Measurements from ENCODE around the gene PRKG1. TPM values are rescaled to one million over a fixed set of nuclear protein-coding genes. Genes with fewer than 3 reads are reported as not detected.
A peak's percentile ranks its signal among the peaks of the same experiment; 100 is the strongest.

Gene PRKG1
- total RNA-seq, 1 donor from 2014 or later, result 17.9 TPM

DNA sequence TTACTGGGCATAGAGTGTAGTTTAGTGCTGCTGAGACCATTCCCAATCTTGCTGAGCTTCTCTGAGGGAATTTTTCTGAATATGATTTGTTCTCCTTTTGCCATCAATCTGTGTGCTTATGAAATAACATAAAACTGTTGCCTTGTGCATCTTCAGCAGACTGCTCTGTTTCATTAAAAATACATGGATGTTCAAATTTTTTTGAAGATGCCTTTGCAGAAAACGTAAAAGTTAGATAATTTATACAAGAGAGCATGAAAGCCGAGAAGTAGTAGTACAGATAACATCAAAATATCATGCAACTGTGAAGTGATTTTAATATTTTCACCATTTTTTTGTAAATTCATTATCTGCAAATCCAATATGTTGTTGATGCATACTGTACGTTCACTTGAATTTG is 799.8 kb downstream of the PRKG1 start:
- no peak overlapping the region for H3K4me3 ChIP-seq
- intact Hi-C loops (cut with DNase I), result no loop called here
- no peaks in the 10 kb centered on the region for H3K27me3 ChIP-seq
- H3K4me1 ChIP-seq, result peaks cover 8% of the 10 kb centered on the region
- H3K27ac ChIP-seq, result no peak overlapping the region
- TF ChIP-seq POLR2AphosphoS5 (IDR thresholded peaks at IDR 0.05; ENCODE audit: insufficient read depth in 1 of 2, low read depth in 1 of 2), result no peak
- TF ChIP-seq POLR2A (IDR thresholded peaks at IDR 0.05), result no peak
- TF ChIP-seq, protein P1, sequence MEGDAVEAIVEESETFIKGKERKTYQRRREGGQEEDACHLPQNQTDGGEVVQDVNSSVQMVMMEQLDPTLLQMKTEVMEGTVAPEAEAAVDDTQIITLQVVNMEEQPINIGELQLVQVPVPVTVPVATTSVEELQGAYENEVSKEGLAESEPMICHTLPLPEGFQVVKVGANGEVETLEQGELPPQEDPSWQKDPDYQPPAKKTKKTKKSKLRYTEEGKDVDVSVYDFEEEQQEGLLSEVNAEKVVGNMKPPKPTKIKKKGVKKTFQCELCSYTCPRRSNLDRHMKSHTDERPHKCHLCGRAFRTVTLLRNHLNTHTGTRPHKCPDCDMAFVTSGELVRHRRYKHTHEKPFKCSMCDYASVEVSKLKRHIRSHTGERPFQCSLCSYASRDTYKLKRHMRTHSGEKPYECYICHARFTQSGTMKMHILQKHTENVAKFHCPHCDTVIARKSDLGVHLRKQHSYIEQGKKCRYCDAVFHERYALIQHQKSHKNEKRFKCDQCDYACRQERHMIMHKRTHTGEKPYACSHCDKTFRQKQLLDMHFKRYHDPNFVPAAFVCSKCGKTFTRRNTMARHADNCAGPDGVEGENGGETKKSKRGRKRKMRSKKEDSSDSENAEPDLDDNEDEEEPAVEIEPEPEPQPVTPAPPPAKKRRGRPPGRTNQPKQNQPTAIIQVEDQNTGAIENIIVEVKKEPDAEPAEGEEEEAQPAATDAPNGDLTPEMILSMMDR (IDR thresholded peaks at IDR 0.05), result no peak
- no peaks in the 10 kb centered on the region for H3K9me3 ChIP-seq
- no peak for DNase-seq (ENCODE audit: extremely low spot score in 2 of 2)
- H3K36me3 ChIP-seq, result no peaks in the 10 kb centered on the region

DNA sequence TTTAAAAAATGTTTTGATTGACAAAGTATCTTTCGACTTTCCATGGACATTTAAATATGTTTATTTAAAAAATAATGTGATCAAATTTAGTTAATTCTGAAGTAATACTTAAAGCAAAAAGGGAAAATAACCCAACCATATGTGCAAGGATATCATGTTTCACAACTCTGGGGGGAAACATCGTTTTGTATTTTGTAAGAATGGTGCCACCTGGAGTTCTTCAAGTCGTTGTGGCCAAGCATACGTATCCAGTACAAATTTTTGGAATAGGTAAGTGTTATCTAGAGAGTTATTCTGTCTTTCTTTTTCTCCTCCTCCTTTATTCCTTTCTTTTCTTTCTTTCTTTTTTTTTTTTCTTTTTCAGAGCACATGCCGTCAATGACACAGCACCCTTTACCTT is 801.3 kb downstream of the PRKG1 start:
- Histone ChIP-seq H3K9me3 (no peaks in the 10 kb centered on the region), H3K4me1 (peaks cover 16% of the 10 kb centered on the region), H3K36me3 (no peaks in the 10 kb centered on the region), H3K27ac (no peak overlapping the region), H3K27me3 (no peaks in the 10 kb centered on the region), H3K4me3 (no peak overlapping the region)
- no peak for DNase-seq (ENCODE audit: extremely low spot score in 2 of 2)
- TF ChIP-seq, protein P1 (IDR thresholded peaks at IDR 0.05), result no peak
- no peak for TF ChIP-seq POLR2A (IDR thresholded peaks at IDR 0.05)
- TF ChIP-seq POLR2AphosphoS5 (IDR thresholded peaks at IDR 0.05; ENCODE audit: insufficient read depth in 1 of 2, low read depth in 1 of 2), result no peak
- intact Hi-C loops (cut with DNase I), result no loop called here

DNA sequence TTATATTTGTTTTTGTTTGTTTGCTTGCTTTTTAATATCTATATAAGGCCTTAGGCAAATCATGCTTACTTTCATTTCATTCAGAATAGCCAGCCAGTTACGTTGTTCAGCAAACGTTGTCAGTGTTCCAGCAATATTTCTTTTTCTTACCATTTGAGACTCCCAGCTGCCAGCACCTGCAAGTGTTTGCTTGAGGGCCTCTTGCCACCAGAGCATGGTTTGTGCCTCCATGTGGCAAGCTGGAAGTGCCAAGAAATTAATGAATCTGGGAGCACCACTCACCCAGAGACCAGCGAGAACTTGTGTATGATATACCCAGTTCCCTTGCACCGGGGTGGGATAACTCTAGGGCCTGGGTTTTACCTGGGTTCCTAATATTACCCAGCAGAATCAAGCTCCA is 802.2 kb downstream of the PRKG1 start:
- peaks cover 16% of the 10 kb centered on the region for H3K4me1 ChIP-seq
- TF ChIP-seq POLR2AphosphoS5 (IDR thresholded peaks at IDR 0.05; ENCODE audit: insufficient read depth in 1 of 2, low read depth in 1 of 2) (no peak), POLR2A (IDR thresholded peaks at IDR 0.05) (no peak)
- TF ChIP-seq, protein P1 (IDR thresholded peaks at IDR 0.05), result no peak
- no peak overlapping the region for H3K4me3 ChIP-seq
- no peaks in the 10 kb centered on the region for H3K27me3 ChIP-seq
- intact Hi-C loops (cut with DNase I), result no loop called here
- H3K9me3 ChIP-seq, result no peaks in the 10 kb centered on the region
- H3K27ac ChIP-seq, result no peak overlapping the region
- H3K36me3 ChIP-seq, result no peaks in the 10 kb centered on the region
- DNase-seq (ENCODE audit: extremely low spot score in 2 of 2), result no peak

DNA sequence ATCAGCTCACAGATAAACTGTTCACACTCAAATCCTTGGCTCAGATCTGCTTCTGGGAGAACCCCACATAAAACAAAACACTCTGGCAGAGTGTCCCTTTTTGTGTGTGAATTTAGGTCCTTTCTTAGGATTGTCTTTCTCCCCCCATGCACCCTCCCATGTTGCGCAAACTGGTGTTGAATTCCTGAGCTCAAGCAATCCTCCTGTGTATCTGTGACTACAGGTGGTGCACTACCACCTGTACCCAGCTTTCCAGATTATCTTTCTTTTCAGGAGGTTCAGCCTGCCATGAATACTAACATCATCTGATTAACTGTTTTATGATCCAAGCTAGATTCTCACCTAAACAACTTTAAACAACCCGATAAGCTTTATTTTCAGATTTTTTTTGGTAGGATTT is 802.7 kb downstream of the PRKG1 start:
- no peak for TF ChIP-seq POLR2AphosphoS5 (IDR thresholded peaks at IDR 0.05; ENCODE audit: insufficient read depth in 1 of 2, low read depth in 1 of 2)
- peaks cover 16% of the 10 kb centered on the region for H3K4me1 ChIP-seq
- no peaks in the 10 kb centered on the region for H3K9me3 ChIP-seq
- intact Hi-C loops (cut with DNase I), result no loop called here
- H3K36me3 ChIP-seq, result no peaks in the 10 kb centered on the region
- no peak overlapping the region for H3K27ac ChIP-seq
- no peaks in the 10 kb centered on the region for H3K27me3 ChIP-seq
- DNase-seq (ENCODE audit: extremely low spot score in 2 of 2), result no peak
- H3K4me3 ChIP-seq, result no peak overlapping the region

DNA sequence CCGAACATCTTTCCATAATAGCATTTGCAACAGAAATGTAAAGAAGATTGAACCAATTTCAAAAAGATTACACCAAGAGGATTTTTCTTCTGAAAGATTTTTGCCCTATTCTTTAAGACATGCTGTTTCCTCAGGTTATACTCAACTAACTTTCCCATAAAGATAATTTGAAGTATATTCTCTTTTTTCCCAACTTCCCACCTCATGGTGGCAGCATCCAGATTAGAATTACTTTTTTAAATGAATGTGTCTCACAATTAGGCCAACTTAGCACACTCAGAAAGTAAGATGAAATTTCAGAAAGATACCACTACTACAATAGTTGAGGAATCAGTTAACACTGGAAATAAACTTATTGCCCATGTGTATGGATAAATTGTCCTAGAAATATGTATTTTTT is 803.3 kb downstream of the PRKG1 start:
- Histone ChIP-seq H3K4me3 (no peak overlapping the region), H3K9me3 (no peaks in the 10 kb centered on the region), H3K36me3 (no peaks in the 10 kb centered on the region), H3K27me3 (no peaks in the 10 kb centered on the region), H3K4me1 (peaks cover 16% of the 10 kb centered on the region), H3K27ac (no peak overlapping the region)
- intact Hi-C loops (cut with DNase I), result no loop called here
- TF ChIP-seq, protein P1 (IDR thresholded peaks at IDR 0.05), result no peak
- TF ChIP-seq POLR2AphosphoS5 (IDR thresholded peaks at IDR 0.05; ENCODE audit: insufficient read depth in 1 of 2, low read depth in 1 of 2), result no peak
- no peak for TF ChIP-seq POLR2A (IDR thresholded peaks at IDR 0.05)
- no peak for DNase-seq (ENCODE audit: extremely low spot score in 2 of 2)

DNA sequence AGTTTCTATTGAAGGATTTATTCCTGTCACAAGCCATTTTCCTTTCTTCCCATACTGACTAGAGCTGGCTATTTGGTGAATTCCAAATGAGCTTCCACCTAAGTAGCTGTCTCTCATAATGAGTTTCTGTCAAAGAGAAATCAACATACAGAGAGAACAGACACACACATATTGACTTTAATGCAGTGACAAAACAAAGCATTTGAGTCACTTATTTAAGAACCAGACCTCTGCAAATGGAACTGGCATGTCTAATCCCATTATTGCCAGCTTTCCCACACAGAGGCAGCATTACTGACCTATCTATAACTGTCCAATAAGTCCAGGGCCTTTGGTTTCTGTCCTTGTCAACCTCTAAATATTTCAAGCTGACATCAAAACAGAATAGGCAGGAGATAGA is 804.4 kb downstream of the PRKG1 start:
- TF ChIP-seq POLR2A (IDR thresholded peaks at IDR 0.05) (no peak), POLR2AphosphoS5 (IDR thresholded peaks at IDR 0.05; ENCODE audit: insufficient read depth in 1 of 2, low read depth in 1 of 2) (no peak)
- TF ChIP-seq, protein P1 (IDR thresholded peaks at IDR 0.05), result no peak
- no peak overlapping the region for H3K4me3 ChIP-seq
- intact Hi-C loops (cut with DNase I), result no loop called here
- peaks cover 16% of the 10 kb centered on the region for H3K4me1 ChIP-seq
- no peaks in the 10 kb centered on the region for H3K36me3 ChIP-seq
- H3K27me3 ChIP-seq, result no peaks in the 10 kb centered on the region
- no peak for DNase-seq (ENCODE audit: extremely low spot score in 2 of 2)
- H3K27ac ChIP-seq, result peak overlapping the region; percentile 65
- H3K9me3 ChIP-seq, result no peaks in the 10 kb centered on the region
